Stimulated activated CD4-positive, alpha-beta T cell treated with anti-CD3 and anti-CD28 coated beads, Interleukin-4, amount 100 ng/mL, for 1 hour (primary cell): Measurements from ENCODE around the gene PTGER4.
"Not testable (repeated sequence)": the region's sequence is repeated elsewhere in the genome, so short reads cannot be mapped to it uniquely, and the experiment has no call there.

Experiments used
- DNase-seq: peaks from one replicate; pipeline ENCODE4 v3.0.0-alpha.2; 2020

PTGER4 gene

GRCh38 chr5:40679913-40680681, at the start of gene PTGER4:
Gene PTGER4 (plus strand): TSS chr5:40679915. CDS start chr5:40680994, 1,079 bp downstream.
- peak; percentile 38 for DNase-seq

GRCh38 chr5:40630126-40630525, 49.6 kb upstream of the PTGER4 start:
- no peak for DNase-seq

- DNase-seq, result no peak
Observed at GRCh38 chr5:40631236-40631635, 48.5 kb upstream of the PTGER4 start.

GRCh38 chr5:40634154-40634553, 45.6 kb upstream of the PTGER4 start:
- DNase-seq, result no peak

- DNase-seq, result no peak
Observed at GRCh38 chr5:40634593-40634992, 45.1 kb upstream of the PTGER4 start.

- DNase-seq, result not testable (repeated sequence)
Observed at GRCh38 chr5:40639531-40639930, 40.2 kb upstream of the PTGER4 start.

GRCh38 chr5:40646266-40646665, 33.4 kb upstream of the PTGER4 start:
- DNase-seq, result no peak

GRCh38 chr5:40648150-40648549, 31.6 kb upstream of the PTGER4 start:
- DNase-seq, result no peak

GRCh38 chr5:40649463-40650030, 30.2 kb upstream of the PTGER4 start:
- no peak for DNase-seq

GRCh38 chr5:40651201-40651600, 28.5 kb upstream of the PTGER4 start:
- no peak for DNase-seq

- no peak for DNase-seq
Observed at GRCh38 chr5:40652441-40653220, 27.1 kb upstream of the PTGER4 start.

- no peak for DNase-seq
Observed at GRCh38 chr5:40653221-40654022, 26.3 kb upstream of the PTGER4 start.

- no peak for DNase-seq
Observed at GRCh38 chr5:40654377-40654991, 25.2 kb upstream of the PTGER4 start.

- no peak for DNase-seq
Observed at GRCh38 chr5:40655138-40655537, 24.6 kb upstream of the PTGER4 start.

GRCh38 chr5:40656091-40656490, 23.6 kb upstream of the PTGER4 start:
- DNase-seq, result not testable (repeated sequence)

- DNase-seq, result no peak
Observed at GRCh38 chr5:40656766-40657165, 22.9 kb upstream of the PTGER4 start.

GRCh38 chr5:40660751-40661150, 19.0 kb upstream of the PTGER4 start:
- DNase-seq, result no peak

- DNase-seq, result no peak
Observed at GRCh38 chr5:40665635-40666298, 13.9 kb upstream of the PTGER4 start.

- no peak for DNase-seq
Observed at GRCh38 chr5:40666657-40667056, 13.1 kb upstream of the PTGER4 start.

GRCh38 chr5:40667161-40667663, 12.5 kb upstream of the PTGER4 start:
- no peak for DNase-seq

- no peak for DNase-seq
Observed at GRCh38 chr5:40669606-40670390, 9.9 kb upstream of the PTGER4 start.
